ENCODE results near the gene NDUFAF7.

GRCh38 chr2:37244017-37244416 lies 12.6 kb downstream of the NDUFAF7 start:
- TF ChIP-seq CREB5 (CRISPR knock-in tag; IDR thresholded peaks at IDR 0.05; ENCODE audit: low read depth) (no peak), ZNF565 (CRISPR knock-in tag; conservative IDR thresholded peaks at IDR 0.05; ENCODE audit: low read depth) (no peak), SNAI2 (CRISPR knock-in tag; IDR thresholded peaks at IDR 0.05) (no peak), PATZ1 (CRISPR knock-in tag; IDR thresholded peaks at IDR 0.05; ENCODE audit: borderline replicate concordance) (no peak), GLIS3 (CRISPR knock-in tag; IDR thresholded peaks at IDR 0.05) (no peak)

All from SK-N-SH treated with all-trans-retinoic acid at 6 μM for 48 hours (cell line).